GM12878 (cell line): ENCODE measurements around the gene GAREM1. TPM values are rescaled to one million over a fixed set of nuclear protein-coding genes. Genes with fewer than 3 reads are reported as not detected.

Experiments used
- ATAC-seq: fragments of 200-7000 bp; cut with Tn5 transposase; 3 replicates; pipeline ENCODE4 v1.9.1; 2020; ENCODE audit warnings: mild to moderate bottlenecking, moderate library complexity
- BruUV-seq: library from RNA; stranded (reverse); fragments of 400-500 nt; replicated peaks from 2 replicates; lab custom pipeline; 2021; lab: Mats Ljungman, UMichigan
- CTCF ChIA-PET: fragments of 300-600 bp; sonication (Branson Sonifier 250); formaldehyde crosslinking; extraction: SDS; loops from one replicate; lab custom pipeline; 2021; ENCODE audit warnings: inconsistent platforms; lab: Yijun Ruan, JAX
- POLR2A ChIA-PET: fragments of 350-600 bp; formaldehyde crosslinking; extraction: SDS; loops from one replicate; lab custom pipeline; 2021; ENCODE audit warnings: inconsistent platforms; lab: Charles Lee
- RAD21 ChIA-PET: fragments of 300-600 bp; sonication (Branson Sonifier 250); formaldehyde crosslinking; loops from one replicate; lab custom pipeline; 2023; ENCODE audit warnings: antibody characterized with exemption; ENCODE audit not compliant: unreplicated experiment; lab: Charles Lee
- SMC1A ChIA-PET: fragments of 300-600 bp; sonication (Branson Sonifier 250); formaldehyde crosslinking; loops from one replicate; lab custom pipeline; 2023; ENCODE audit not compliant: unreplicated experiment, uncharacterized antibody; lab: Charles Lee
- DNase-seq: peaks from one replicate; pipeline ENCODE4 v3.0.0-alpha.2; 2011; ENCODE audit warnings: low read depth, low spot score
- FAIRE-seq: peaks from 3 replicates; lab custom pipeline; 2011; peaks lifted over from hg19 to GRCh38; lab: Jason Lieb, UNC
- H2AFZ ChIP-seq: 2 replicates; pipeline ENCODE4 v1.6.0; 2011; ENCODE audit warnings: low read depth, low read length, control low read depth; ENCODE audit not compliant: control insufficient read depth
- H3K27ac ChIP-seq: 2 replicates; pipeline ENCODE4 v1.5.1; 2011; ENCODE audit warnings: control low read depth; ENCODE audit not compliant: control insufficient read depth, insufficient read depth
- H3K27me3 ChIP-seq, 2 experiments: replicated peaks in 1 of 2; 2 replicates each; pipeline versions ENCODE4 v1.6.0 to v1.6.1; 2011; ENCODE audit warnings: low read length in 1 of 2; ENCODE audit not compliant: control insufficient read depth in 2 of 2, insufficient read depth in 2 of 2
- H3K36me3 ChIP-seq, 2 experiments: 2 replicates each; pipeline ENCODE4 v1.5.1; 2011; ENCODE audit warnings: low read length in 1 of 2; ENCODE audit not compliant: control insufficient read depth in 2 of 2, insufficient read depth in 2 of 2
- H3K4me1 ChIP-seq: 2 replicates; pipeline ENCODE4 v1.6.1; 2011; ENCODE audit warnings: mild to moderate bottlenecking, low read length, moderate library complexity, mixed read lengths; ENCODE audit not compliant: control insufficient read depth, insufficient read depth
- H3K4me2 ChIP-seq: 2 replicates; pipeline ENCODE4 v1.6.0; 2011; ENCODE audit warnings: control low read depth; ENCODE audit not compliant: control insufficient read depth, insufficient read depth
- H3K4me3 ChIP-seq: fragments of 200-600 bp; sonication (generic); 2 replicates; pipeline ENCODE4 v1.5.1; 2016
- H3K79me2 ChIP-seq: 2 replicates; pipeline ENCODE4 v1.6.0; 2011; ENCODE audit warnings: low read length; ENCODE audit not compliant: control insufficient read depth, insufficient read depth
- H3K9ac ChIP-seq: 2 replicates; pipeline ENCODE4 v1.8.0; 2011; ENCODE audit warnings: low read length, control low read depth, mixed read lengths; ENCODE audit not compliant: control insufficient read depth, insufficient read depth
- H3K9me3 ChIP-seq: replicated peaks from 3 replicates; pipeline ENCODE4 v1.5.1; 2011; ENCODE audit warnings: mild to moderate bottlenecking, low read length; ENCODE audit not compliant: control insufficient read depth, insufficient read depth
- H4K20me1 ChIP-seq: 2 replicates; pipeline ENCODE4 v1.6.0; 2011; ENCODE audit not compliant: control insufficient read depth, insufficient read depth
- DPF2 ChIP-seq: fragments of 450-650 bp; IDR thresholded peaks from 2 replicates; pipeline ENCODE4 v1.6.1; 2017; ENCODE audit warnings: mild to moderate bottlenecking
- FOS ChIP-seq: IDR thresholded peaks from 3 replicates; pipeline ENCODE4 v1.6.1; 2011; ENCODE audit warnings: borderline replicate concordance; ENCODE audit not compliant: insufficient read length; ENCODE audit errors: extremely low read depth
- GABPA ChIP-seq: IDR thresholded peaks from 2 replicates; pipeline ENCODE4 v1.6.1; 2014; ENCODE audit warnings: antibody characterized with exemption, low read depth, mild to moderate bottlenecking, inconsistent platforms
- HCFC1 ChIP-seq: fragments of 150-350 bp; IDR thresholded peaks from 2 replicates; pipeline ENCODE4 v1.6.1; 2014; ENCODE audit warnings: low read length
- IKZF1 ChIP-seq: fragments of 450-650 bp; conservative IDR thresholded peaks from 2 replicates; pipeline ENCODE4 v1.6.1; 2017; ENCODE audit warnings: antibody characterized with exemption, mild to moderate bottlenecking
- IKZF2 ChIP-seq, 2 experiments: fragments of 450-650 bp; IDR thresholded peaks; 2 replicates each; pipeline ENCODE4 v1.6.1; 2017; ENCODE audit warnings: mild to moderate bottlenecking in 2 of 2, moderate library complexity in 2 of 2
- JUND ChIP-seq: IDR thresholded peaks from 2 replicates; pipeline ENCODE4 v1.6.1; 2012; ENCODE audit warnings: low read depth, mild to moderate bottlenecking, low read length, improper control_type of control experiment, moderate library complexity
- NFYA ChIP-seq: IDR thresholded peaks from 2 replicates; pipeline ENCODE4 v1.6.1; 2011; ENCODE audit warnings: low read depth, mild to moderate bottlenecking, low read length, improper control_type of control experiment, borderline replicate concordance
- NFYB ChIP-seq: IDR thresholded peaks from 2 replicates; pipeline ENCODE4 v1.6.1; 2011; ENCODE audit warnings: low read depth, mild to moderate bottlenecking, low read length, improper control_type of control experiment, moderate library complexity; ENCODE audit not compliant: insufficient read depth
- RBBP5 ChIP-seq: fragments of 200-600 bp; sonication (generic); conservative IDR thresholded peaks from 2 replicates; pipeline ENCODE4 v1.6.1; 2016
- RCOR1 ChIP-seq: conservative IDR thresholded peaks from 2 replicates; pipeline ENCODE4 v1.6.1; 2012; ENCODE audit warnings: low read depth, low read length, improper control_type of control experiment
- RFX5 ChIP-seq: IDR thresholded peaks from 2 replicates; pipeline ENCODE4 v1.6.1; 2011; ENCODE audit warnings: low read depth, low read length, improper control_type of control experiment
- SREBF2 ChIP-seq: IDR thresholded peaks from 2 replicates; pipeline ENCODE4 v1.6.1; 2012; ENCODE audit warnings: mild to moderate bottlenecking, low read length
- STAT3 ChIP-seq: IDR thresholded peaks from 2 replicates; pipeline ENCODE4 v1.6.1; 2011; ENCODE audit warnings: low read depth, low read length, improper control_type of control experiment
- TCF7 ChIP-seq: IDR thresholded peaks from 2 replicates; pipeline ENCODE4 v1.6.1; 2014; ENCODE audit warnings: antibody characterized with exemption, borderline replicate concordance
- ZNF207 ChIP-seq: fragments of 450-650 bp; IDR thresholded peaks from 2 replicates; pipeline ENCODE4 v1.6.1; 2014; ENCODE audit warnings: antibody characterized with exemption, mild to moderate bottlenecking, borderline replicate concordance
- ZSCAN29 ChIP-seq: fragments of 450-650 bp; IDR thresholded peaks from 2 replicates; pipeline ENCODE4 v1.6.1; 2017; ENCODE audit warnings: mild to moderate bottlenecking, moderate library complexity
- WGBS: methylation state at CpG from one replicate; pipeline ENCODE4 v1.1.6; 2016; ENCODE audit warnings: low lambda C conversion rate; ENCODE audit not compliant: insufficient replicate concordance, insufficient coverage; ENCODE audit errors: missing lambda C conversion rate; 5-methylcytosine and 5-hydroxymethylcytosine counted together
- in situ Hi-C: fragments of 300-500 bp; cut with MboI; formaldehyde crosslinking; loops from 9 replicates; pipeline ENCODE4 v1.14.3; 2018; ENCODE audit warnings: mixed read lengths
- intact Hi-C: fragments of 100-400 bp; cut with micrococcal nuclease; formaldehyde crosslinking; loops from one replicate; pipeline ENCODE4 v1.14.2; 2022; ENCODE audit not compliant: unreplicated experiment
- polyA plus RNA-seq, 11 experiments: library from polyadenylated mRNA; depleted of rRNA in 4 of 11; unstranded in 6 of 11; stranded (reverse) in 5 of 11; fragments of >200 nt; fragmentation: Nextera tagmentation in 4 of 11; fragmentation: Illumina TruSeq in 1 of 11; extraction: Ambion mirVana in 4 of 11; extraction: Trizol in 1 of 11; gene quantifications; 1 replicate in 1 of 11; 2 replicates in 10 of 11; pipeline versions ENCODE4 v1.2.1 to v1.2.3, GENCODE V29; 2011 to 2016; ENCODE audit warnings: inconsistent platforms in 2 of 11, missing spikeins in 2 of 11, low read depth in 1 of 11
- total RNA-seq, 4 experiments: library from RNA; depleted of rRNA in 3 of 4; stranded (reverse); fragments of >200 nt in 3 of 4; fragmentation: Illumina TruSeq in 1 of 4; extraction: Trizol in 1 of 4; gene quantifications; 2 replicates each; pipeline versions ENCODE4 v1.2.1 to v1.2.3, GENCODE V29; 2013 to 2021
- TF ChIP-seq, protein P1 (sequence below): fragments of 450-650 bp; IDR thresholded peaks from 2 replicates; pipeline ENCODE4 v1.6.1; 2017; ENCODE audit warnings: low read depth, mild to moderate bottlenecking, moderate library complexity
- TF ChIP-seq, protein P2 (sequence below): IDR thresholded peaks from 2 replicates; pipeline ENCODE4 v1.6.1; 2012; ENCODE audit warnings: improper control_type of control experiment, low read depth, low read length; ENCODE audit not compliant: insufficient replicate concordance

GAREM1 gene
- total and polyA plus RNA-seq, 10 of the 15 experiments (the other 5 are each of a cell fraction or from before 2014, with no cell fraction given): 0.05 to 0.29 (median 0.05) TPM; not detected in 7

DNA sequence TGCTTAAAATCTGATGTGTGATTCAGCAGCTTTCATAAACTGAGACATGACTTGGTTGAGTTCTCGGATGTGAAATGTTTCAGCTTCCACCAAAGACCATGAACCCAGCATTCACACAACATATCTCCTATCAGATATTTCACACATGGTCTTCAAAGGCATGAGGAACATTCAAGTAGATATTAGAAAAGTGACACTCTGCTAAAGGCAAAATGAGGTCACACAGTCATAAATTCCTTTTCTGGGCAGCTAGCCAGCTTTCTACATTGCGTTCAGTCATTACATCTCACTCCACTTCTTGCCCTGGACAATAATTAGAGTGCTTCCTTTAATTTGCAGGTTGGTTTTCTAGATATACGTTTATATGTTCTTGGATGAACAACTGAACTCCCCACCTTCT, 96.7 kb downstream of the GAREM1 start:
- H2AFZ ChIP-seq: no peak overlapping the region
- ATAC-seq (no peak), FAIRE-seq (no peak), DNase-seq (no peak)
- intact Hi-C loops: no loop called here
- no peaks in the 10 kb centered on the region for H3K9me3 ChIP-seq
- ChIA-PET SMC1A (no interaction called here), CTCF (interaction anchor here (1.1 kb wide), 1 partner anchor 19 kb away, joined by 3 read pairs; no protein-coding TSS in a partner anchor), POLR2A (no interaction called here), RAD21 (no interaction called here)
- no peaks in the 10 kb centered on the region for H3K79me2 ChIP-seq
- no peak overlapping the region for H3K9ac ChIP-seq
- no peak overlapping the region for H3K4me3 ChIP-seq
- no peak overlapping the region for H3K4me2 ChIP-seq
- H4K20me1 ChIP-seq: no peaks in the 10 kb centered on the region
- TF ChIP-seq TCF7 (no peak), DPF2 (no peak), RCOR1 (no peak), ZSCAN29 (no peak), ZNF207 (no peak), HCFC1 (no peak), FOS (no peak), RFX5 (no peak), GABPA (no peak), NFYB (no peak), JUND (no peak), STAT3 (no peak), NFYA (no peak), IKZF1 (no peak), SREBF2 (no peak), IKZF2 (IDR thresholded peaks at IDR 0.05) (no peak), RBBP5 (no peak)
- TF ChIP-seq, protein P1, sequence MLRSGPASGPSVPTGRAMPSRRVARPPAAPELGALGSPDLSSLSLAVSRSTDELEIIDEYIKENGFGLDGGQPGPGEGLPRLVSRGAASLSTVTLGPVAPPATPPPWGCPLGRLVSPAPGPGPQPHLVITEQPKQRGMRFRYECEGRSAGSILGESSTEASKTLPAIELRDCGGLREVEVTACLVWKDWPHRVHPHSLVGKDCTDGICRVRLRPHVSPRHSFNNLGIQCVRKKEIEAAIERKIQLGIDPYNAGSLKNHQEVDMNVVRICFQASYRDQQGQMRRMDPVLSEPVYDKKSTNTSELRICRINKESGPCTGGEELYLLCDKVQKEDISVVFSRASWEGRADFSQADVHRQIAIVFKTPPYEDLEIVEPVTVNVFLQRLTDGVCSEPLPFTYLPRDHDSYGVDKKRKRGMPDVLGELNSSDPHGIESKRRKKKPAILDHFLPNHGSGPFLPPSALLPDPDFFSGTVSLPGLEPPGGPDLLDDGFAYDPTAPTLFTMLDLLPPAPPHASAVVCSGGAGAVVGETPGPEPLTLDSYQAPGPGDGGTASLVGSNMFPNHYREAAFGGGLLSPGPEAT: no peak
- TF ChIP-seq, protein P2, sequence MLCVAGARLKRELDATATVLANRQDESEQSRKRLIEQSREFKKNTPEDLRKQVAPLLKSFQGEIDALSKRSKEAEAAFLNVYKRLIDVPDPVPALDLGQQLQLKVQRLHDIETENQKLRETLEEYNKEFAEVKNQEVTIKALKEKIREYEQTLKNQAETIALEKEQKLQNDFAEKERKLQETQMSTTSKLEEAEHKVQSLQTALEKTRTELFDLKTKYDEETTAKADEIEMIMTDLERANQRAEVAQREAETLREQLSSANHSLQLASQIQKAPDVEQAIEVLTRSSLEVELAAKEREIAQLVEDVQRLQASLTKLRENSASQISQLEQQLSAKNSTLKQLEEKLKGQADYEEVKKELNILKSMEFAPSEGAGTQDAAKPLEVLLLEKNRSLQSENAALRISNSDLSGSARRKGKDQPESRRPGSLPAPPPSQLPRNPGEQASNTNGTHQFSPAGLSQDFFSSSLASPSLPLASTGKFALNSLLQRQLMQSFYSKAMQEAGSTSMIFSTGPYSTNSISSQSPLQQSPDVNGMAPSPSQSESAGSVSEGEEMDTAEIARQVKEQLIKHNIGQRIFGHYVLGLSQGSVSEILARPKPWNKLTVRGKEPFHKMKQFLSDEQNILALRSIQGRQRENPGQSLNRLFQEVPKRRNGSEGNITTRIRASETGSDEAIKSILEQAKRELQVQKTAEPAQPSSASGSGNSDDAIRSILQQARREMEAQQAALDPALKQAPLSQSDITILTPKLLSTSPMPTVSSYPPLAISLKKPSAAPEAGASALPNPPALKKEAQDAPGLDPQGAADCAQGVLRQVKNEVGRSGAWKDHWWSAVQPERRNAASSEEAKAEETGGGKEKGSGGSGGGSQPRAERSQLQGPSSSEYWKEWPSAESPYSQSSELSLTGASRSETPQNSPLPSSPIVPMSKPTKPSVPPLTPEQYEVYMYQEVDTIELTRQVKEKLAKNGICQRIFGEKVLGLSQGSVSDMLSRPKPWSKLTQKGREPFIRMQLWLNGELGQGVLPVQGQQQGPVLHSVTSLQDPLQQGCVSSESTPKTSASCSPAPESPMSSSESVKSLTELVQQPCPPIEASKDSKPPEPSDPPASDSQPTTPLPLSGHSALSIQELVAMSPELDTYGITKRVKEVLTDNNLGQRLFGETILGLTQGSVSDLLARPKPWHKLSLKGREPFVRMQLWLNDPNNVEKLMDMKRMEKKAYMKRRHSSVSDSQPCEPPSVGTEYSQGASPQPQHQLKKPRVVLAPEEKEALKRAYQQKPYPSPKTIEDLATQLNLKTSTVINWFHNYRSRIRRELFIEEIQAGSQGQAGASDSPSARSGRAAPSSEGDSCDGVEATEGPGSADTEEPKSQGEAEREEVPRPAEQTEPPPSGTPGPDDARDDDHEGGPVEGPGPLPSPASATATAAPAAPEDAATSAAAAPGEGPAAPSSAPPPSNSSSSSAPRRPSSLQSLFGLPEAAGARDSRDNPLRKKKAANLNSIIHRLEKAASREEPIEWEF: no peak
- no peaks in the 10 kb centered on the region for H3K4me1 ChIP-seq
- no peaks in the 10 kb centered on the region for H3K36me3 ChIP-seq
- no TSS peak for BruUV-seq
- in situ Hi-C loops: no loop called here
- no peak overlapping the region for H3K27ac ChIP-seq
- 12% methylated on average over 3 of the region's 3 CpGs for WGBS
- H3K27me3 ChIP-seq: no peaks in the 10 kb centered on the region
